Measurements from ENCODE around the gene CITED2.

Gene CITED2

GRCh38 chr6:139388384-139388783 lies 13.9 kb upstream of the CITED2 start:
- no peak for TF ChIP-seq CTCF (IDR thresholded peaks at IDR 0.05; ENCODE audit: low read depth, low read length, missing control alignments)
- in situ Hi-C loops (cut with HindIII; ENCODE audit: low sequenced_read_pairs), result no loop called here
- no peak overlapping the region for H3K4me3 ChIP-seq (ENCODE audit: low read depth, low read length)
- DNase-seq (ENCODE audit: low read depth), result no peak

GRCh38 chr6:139386404-139386803 lies 12.0 kb upstream of the CITED2 start:
- in situ Hi-C loops (cut with HindIII; ENCODE audit: low sequenced_read_pairs), result no loop called here
- no peak for TF ChIP-seq CTCF (IDR thresholded peaks at IDR 0.05; ENCODE audit: low read depth, low read length, missing control alignments)
- no peak overlapping the region for H3K4me3 ChIP-seq (ENCODE audit: low read depth, low read length)
- no peak for DNase-seq (ENCODE audit: low read depth)

DNA sequence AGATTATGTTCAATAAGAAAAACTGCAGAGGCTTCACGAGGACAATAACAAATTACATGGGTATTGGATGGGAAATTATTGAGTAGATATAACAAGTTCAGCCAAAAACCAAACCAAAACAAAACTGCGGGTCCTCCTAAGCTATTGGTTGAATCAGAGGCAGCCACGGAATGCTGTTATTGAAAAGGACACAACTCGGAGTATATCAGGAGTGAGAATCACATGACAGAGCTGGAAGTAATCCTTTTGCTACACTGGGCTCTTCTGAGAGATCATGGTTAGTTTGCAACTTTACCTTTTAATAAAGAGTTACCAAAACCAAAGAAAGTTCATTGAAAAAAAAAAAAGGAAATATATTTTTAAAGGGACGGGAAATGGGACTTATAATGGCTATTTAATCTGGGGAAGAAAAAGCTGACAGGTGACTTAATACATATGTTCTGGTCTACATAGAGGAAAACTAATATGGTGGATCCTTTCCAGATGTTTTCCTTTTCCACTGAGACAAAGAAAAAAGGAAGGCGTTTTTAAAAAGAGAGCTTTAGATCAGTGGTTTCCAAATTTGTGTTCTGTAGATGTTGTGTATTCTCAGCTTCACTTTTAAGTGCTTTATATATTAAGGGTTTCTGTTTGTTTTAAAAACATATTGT lies 6.9 kb upstream of the CITED2 start:
- no peak for DNase-seq (ENCODE audit: low read depth)
- in situ Hi-C loops (cut with HindIII; ENCODE audit: low sequenced_read_pairs), result no loop called here
- TF ChIP-seq CTCF (IDR thresholded peaks at IDR 0.05; ENCODE audit: low read depth, low read length, missing control alignments), result no peak
- H3K4me3 ChIP-seq (ENCODE audit: low read depth, low read length), result no peak overlapping the region

- TF ChIP-seq CTCF (IDR thresholded peaks at IDR 0.05; ENCODE audit: low read depth, low read length, missing control alignments), result no peak
- in situ Hi-C loops (cut with HindIII; ENCODE audit: low sequenced_read_pairs), result no loop called here
- H3K4me3 ChIP-seq (ENCODE audit: low read depth, low read length), result no peak overlapping the region
- DNase-seq (ENCODE audit: low read depth), result no peak
These were observed 6.2 kb upstream of the CITED2 start for GRCh38 chr6:139380611-139381010.

DNA sequence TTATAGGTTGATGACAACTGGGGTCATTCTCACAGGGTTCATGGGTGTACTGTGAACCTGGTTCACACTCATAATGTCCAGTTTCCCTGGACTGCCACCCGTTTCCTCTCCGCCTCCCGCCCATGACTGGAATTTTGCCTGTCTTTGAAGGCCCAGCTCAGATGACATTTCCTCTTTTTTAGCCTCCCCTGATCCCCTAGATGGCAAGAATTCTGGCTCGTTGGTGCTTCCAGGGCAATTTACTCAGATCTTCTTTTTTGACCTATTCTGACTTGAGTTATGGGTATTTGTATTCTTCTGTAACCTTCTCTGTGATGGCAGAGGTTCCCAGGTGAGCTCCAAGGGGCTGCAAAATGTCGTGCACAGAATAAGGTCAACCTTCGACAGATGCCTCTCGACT lies 5.7 kb upstream of the CITED2 start:
- H3K4me3 ChIP-seq (ENCODE audit: low read depth, low read length), result no peak overlapping the region
- DNase-seq (ENCODE audit: low read depth), result no peak
- in situ Hi-C loops (cut with HindIII; ENCODE audit: low sequenced_read_pairs), result no loop called here
- no peak for TF ChIP-seq CTCF (IDR thresholded peaks at IDR 0.05; ENCODE audit: low read depth, low read length, missing control alignments)

GRCh38 chr6:139378882-139379341 lies 4.5 kb upstream of the CITED2 start:
- in situ Hi-C loops (cut with HindIII; ENCODE audit: low sequenced_read_pairs), result loop anchor here (5.0 to 10.0 kb wide), 2 partner anchors 208 to 676 kb away; no protein-coding TSS in a partner anchor
- DNase-seq (ENCODE audit: low read depth), result no peak
- H3K4me3 ChIP-seq (ENCODE audit: low read depth, low read length), result no peak overlapping the region
- TF ChIP-seq CTCF (IDR thresholded peaks at IDR 0.05; ENCODE audit: low read depth, low read length, missing control alignments), result no peak
